Measurements from ENCODE around the gene EGFL6.

Gene EGFL6

GRCh38 chrX:13569479-13570260 lies at the start of gene EGFL6:
Gene EGFL6, plus strand, starts transcription at chrX:13569601. Its CDS starts 261 bp downstream, at chrX:13569862.
- DNase-seq (ENCODE audit: low read depth) = no peak

GRCh38 chrX:13520351-13520750 lies 49.0 kb upstream of the EGFL6 start:
- DNase-seq (ENCODE audit: low read depth) = no peak

- no peak for DNase-seq (ENCODE audit: low read depth)
Observed at GRCh38 chrX:13520936-13521335, 48.5 kb upstream of the EGFL6 start.

- DNase-seq (ENCODE audit: low read depth) = no peak
Observed at GRCh38 chrX:13522811-13523210, 46.6 kb upstream of the EGFL6 start.

GRCh38 chrX:13533726-13534125 lies 35.7 kb upstream of the EGFL6 start:
- no peak for DNase-seq (ENCODE audit: low read depth)

- DNase-seq (ENCODE audit: low read depth) = no peak
Observed at GRCh38 chrX:13535376-13536165, 33.8 kb upstream of the EGFL6 start.

GRCh38 chrX:13536551-13536950 lies 32.9 kb upstream of the EGFL6 start:
- no peak for DNase-seq (ENCODE audit: low read depth)

- DNase-seq (ENCODE audit: low read depth) = no peak
Observed at GRCh38 chrX:13538414-13538813, 31.0 kb upstream of the EGFL6 start.

GRCh38 chrX:13540602-13541001 lies 28.8 kb upstream of the EGFL6 start:
- DNase-seq (ENCODE audit: low read depth) = no peak

- no peak for DNase-seq (ENCODE audit: low read depth)
Observed at GRCh38 chrX:13545726-13546125, 23.7 kb upstream of the EGFL6 start.

GRCh38 chrX:13547671-13548070 lies 21.7 kb upstream of the EGFL6 start:
- no peak for DNase-seq (ENCODE audit: low read depth)

GRCh38 chrX:13550346-13550745 lies 19.1 kb upstream of the EGFL6 start:
- no peak for DNase-seq (ENCODE audit: low read depth)

- DNase-seq (ENCODE audit: low read depth) = no peak
Observed at GRCh38 chrX:13551610-13552009, 17.8 kb upstream of the EGFL6 start.

GRCh38 chrX:13552892-13553291 lies 16.5 kb upstream of the EGFL6 start:
- DNase-seq (ENCODE audit: low read depth) = no peak

GRCh38 chrX:13565511-13565910 lies 3.9 kb upstream of the EGFL6 start:
- no peak for DNase-seq (ENCODE audit: low read depth)

GRCh38 chrX:13570261-13570605 lies 832 bp downstream of the EGFL6 start:
- no peak for DNase-seq (ENCODE audit: low read depth)

- DNase-seq (ENCODE audit: low read depth) = no peak
Observed at GRCh38 chrX:13571136-13571535, 1.7 kb downstream of the EGFL6 start.

- no peak for DNase-seq (ENCODE audit: low read depth)
Observed at GRCh38 chrX:13574600-13574999, 5.2 kb downstream of the EGFL6 start.

GRCh38 chrX:13579661-13580060 lies 10.3 kb downstream of the EGFL6 start:
- DNase-seq (ENCODE audit: low read depth) = no peak

GRCh38 chrX:13581554-13581953 lies 12.2 kb downstream of the EGFL6 start:
- no peak for DNase-seq (ENCODE audit: low read depth)

GRCh38 chrX:13587786-13588477 lies 18.5 kb downstream of the EGFL6 start:
- DNase-seq (ENCODE audit: low read depth) = no peak

- DNase-seq (ENCODE audit: low read depth) = no peak
Observed at GRCh38 chrX:13590207-13590606, 20.8 kb downstream of the EGFL6 start.

- no peak for DNase-seq (ENCODE audit: low read depth)
Observed at GRCh38 chrX:13590914-13591313, 21.5 kb downstream of the EGFL6 start.
